ENCODE measurements around the gene SPTBN1.

The SPTBN1 gene

DNA sequence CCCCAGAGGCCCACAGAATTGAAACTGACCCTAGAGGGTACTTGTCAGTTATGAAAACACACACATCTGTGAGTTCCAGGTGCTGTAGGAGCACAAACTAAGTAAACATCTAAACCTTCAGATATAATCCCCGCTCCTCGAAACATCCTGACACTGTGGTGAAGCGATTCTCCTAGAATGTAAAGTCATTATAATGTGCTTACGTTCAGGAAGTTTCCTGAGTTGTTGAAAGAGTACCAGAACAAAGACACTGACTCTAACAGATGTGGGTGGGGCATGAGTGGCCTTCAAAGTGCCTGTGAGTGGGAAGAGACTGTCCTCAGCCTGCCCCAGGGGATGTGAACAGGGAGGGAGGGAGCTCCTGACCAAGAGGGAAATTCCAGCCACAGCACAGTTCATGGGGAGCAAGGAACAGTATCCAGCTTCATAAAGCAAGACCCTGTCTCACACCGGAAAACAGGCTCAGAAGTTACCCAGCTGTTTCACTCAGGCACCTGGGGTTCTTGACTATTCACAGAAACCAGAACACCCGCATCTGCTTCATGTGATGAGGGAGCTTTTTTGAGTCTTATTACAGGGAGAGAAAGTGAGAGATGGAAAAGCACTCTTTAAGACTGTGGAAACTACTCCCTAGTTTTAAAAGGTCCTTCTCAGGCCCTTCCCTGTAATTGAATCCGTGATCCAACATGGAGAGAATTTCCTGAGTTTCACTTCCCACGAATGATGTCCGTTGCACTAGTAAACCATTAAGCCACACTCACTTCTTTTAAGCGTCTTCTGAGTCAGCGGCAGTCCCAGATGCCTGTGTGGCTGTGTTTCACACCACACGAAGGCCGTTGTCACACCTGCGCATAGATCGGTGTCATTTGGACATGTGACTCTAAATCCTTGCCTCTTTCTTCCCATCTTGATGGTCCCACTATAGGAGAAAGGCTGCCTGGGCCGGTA lies 178.7 kb downstream of the SPTBN1 start:
- H3K4me3 Mint-ChIP-seq = peak overlapping the region; percentile 54 to 58
- DNase-seq = peak; percentile 60

DNA sequence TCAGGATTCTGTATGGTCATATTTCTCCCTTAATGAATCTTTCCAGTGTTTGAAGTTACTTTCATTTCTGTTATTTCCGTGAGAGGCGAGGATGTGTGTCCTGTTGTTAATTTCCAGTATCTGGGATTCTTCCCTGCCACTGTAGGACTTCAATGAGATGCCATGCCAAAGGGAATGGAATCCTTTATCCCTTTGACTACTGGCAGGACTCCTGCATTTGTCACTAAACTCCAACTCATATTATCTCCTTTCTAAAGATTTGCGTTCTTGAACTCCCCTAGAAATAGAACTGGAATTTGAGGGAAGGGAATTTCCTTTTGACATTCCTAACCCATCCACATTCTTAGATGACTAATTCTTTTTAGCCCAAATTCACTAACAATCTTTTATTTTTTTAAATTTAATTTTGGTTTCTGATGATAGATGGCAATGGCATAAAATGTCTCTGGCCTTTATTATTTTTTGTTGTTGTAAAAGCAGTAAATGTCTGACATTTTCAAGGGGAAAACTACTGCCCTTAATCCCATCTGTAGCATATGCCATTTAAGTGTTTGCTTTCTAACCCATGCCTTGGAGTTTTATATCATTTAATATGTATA lies 179.5 kb downstream of the SPTBN1 start:
- Mint-ChIP-seq H3K36me3 (peaks cover 21 to 61% of the 10 kb centered on the region in 2 donors), H3K27ac (peak overlapping the region; percentile 88), H3K27me3 (no peaks in the 10 kb centered on the region), H3K9me3 (no peaks in the 10 kb centered on the region), H3K4me3 (peak overlapping the region in 1 of 2 donors; percentile 54), H3K4me1 (peaks cover 31 to 52% of the 10 kb centered on the region in 2 donors)
- DNase-seq (no peak), ATAC-seq (replicated peaks) (no peak)

More for the DNA sequence above, 178.7 kb downstream of the SPTBN1 start:
- Mint-ChIP-seq H3K4me1 (peaks cover 30 to 52% of the 10 kb centered on the region in 2 donors), H3K36me3 (peaks cover 26 to 68% of the 10 kb centered on the region in 2 donors), H3K27ac (peak overlapping the region; percentile 88), H3K27me3 (no peaks in the 10 kb centered on the region), H3K9me3 (no peaks in the 10 kb centered on the region)
- ATAC-seq (replicated peaks) = peak; percentile 80 to 85

DNA sequence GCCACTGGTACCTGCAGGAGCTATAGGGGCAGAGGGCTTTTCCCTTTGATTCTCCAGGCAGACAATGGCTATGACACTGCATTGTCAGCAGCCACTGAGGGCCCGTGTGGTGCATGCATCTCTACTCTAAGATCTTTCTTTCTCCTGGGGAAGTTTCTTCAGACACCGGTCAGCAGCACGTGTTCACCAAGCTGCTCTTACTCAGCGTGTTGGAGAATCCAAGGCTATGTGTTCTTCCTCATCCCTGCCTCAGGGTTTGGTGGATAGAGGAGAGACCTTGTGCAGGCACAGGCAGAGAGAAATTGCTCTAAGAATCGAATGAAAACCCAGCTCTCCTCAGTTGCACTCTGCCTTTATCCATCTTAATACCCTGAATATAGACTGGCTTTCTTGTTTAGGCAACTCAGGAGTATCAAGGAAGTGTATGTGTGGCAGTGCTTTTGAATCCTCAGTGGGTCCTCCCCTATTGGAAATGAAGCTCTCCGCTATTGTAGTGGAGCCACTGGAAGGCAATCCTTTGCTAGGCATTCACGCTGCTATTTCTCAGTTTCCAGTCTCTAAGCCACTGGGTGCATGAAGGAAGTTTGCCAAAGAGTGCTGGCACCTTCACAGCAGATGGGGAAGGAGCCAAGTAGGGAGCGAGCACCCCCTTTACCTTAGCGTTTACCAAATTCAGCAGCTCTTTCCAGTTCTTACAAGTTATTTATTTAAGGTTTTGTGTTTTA lies 180.4 kb downstream of the SPTBN1 start:
- Mint-ChIP-seq H3K27ac (peak overlapping the region; percentile 88), H3K4me3 (no peak overlapping the region), H3K4me1 (peaks cover 31 to 48% of the 10 kb centered on the region in 2 donors), H3K36me3 (peaks cover 18 to 59% of the 10 kb centered on the region in 2 donors), H3K27me3 (no peaks in the 10 kb centered on the region), H3K9me3 (no peaks in the 10 kb centered on the region)
- no peak for ATAC-seq (replicated peaks)
- DNase-seq = no peak

DNA sequence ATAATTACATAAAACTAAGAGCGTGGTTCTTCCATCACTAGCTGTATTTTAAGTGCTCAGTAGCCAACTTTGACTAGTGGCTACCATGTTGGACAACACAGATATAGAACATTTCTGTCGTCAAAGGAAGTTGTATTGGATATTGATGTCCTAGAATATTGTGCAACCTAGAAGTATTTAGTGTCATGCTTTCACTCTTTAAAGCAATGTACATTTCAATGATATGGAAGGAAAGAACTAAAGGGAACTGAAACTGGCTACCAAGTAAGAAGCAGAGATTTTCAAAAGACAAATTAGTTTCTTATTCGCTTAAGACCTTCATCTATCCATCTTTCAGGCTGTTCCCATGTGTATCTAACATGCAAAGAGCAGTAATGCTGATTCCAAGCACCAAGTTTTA lies 182.0 kb downstream of the SPTBN1 start:
- no peaks in the 10 kb centered on the region for H3K9me3 Mint-ChIP-seq
- no peak overlapping the region for H3K27ac Mint-ChIP-seq
- peak; percentile 26 to 27 for ATAC-seq (replicated peaks)
- peaks cover 23 to 37% of the 10 kb centered on the region in 2 donors for H3K4me1 Mint-ChIP-seq
- no peak for DNase-seq
- no peak overlapping the region for H3K4me3 Mint-ChIP-seq
- no peaks in the 10 kb centered on the region for H3K27me3 Mint-ChIP-seq
- H3K36me3 Mint-ChIP-seq = peaks cover 15 to 57% of the 10 kb centered on the region in 2 donors

DNA sequence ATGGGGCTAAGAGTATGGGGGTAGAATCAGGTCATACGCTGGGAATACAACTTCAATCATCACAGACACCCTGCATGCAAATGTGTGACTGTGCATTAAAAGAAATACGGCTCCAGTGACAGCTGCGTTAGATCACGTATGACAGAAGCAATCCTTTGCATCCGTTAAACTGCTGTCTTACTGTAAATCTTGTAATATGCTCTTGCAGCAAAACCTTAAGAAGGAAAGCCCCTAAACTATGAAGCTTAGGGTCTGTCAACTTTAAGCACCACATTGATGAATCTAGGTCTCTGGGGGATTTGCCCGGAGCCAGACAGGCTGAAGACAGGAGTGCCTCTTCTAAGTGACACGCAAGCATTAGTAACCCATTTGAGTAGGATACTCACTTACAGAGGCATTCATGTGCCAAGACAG lies 182.7 kb downstream of the SPTBN1 start:
- no peak for DNase-seq
- peaks cover 23 to 31% of the 10 kb centered on the region in 2 donors for H3K4me1 Mint-ChIP-seq

DNA sequence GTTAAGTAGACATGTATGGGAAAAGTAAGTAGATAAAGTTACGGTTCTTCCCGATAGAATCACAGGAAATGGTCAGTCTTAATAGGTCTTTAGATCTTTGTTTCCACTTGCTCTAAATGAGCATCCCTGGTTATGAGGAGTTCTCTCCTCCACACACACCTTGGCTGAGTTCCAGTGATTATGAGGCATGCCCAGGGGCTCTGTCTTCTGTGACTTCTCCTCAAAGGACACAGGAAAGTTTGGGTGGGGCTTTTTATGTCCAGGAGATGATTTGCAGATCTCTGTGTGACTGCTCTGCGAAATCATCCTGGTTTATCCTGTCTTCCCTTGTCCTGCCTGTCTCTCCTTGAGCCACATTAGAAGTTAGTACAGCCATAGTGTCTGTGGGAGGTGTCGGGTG lies 183.5 kb downstream of the SPTBN1 start:
- Mint-ChIP-seq H3K27ac (no peak overlapping the region), H3K4me1 (peaks cover 18 to 23% of the 10 kb centered on the region in 2 donors), H3K36me3 (peaks cover 17 to 51% of the 10 kb centered on the region in 2 donors), H3K27me3 (no peaks in the 10 kb centered on the region), H3K4me3 (no peak overlapping the region), H3K9me3 (no peaks in the 10 kb centered on the region)
- ATAC-seq (replicated peaks) (no peak), DNase-seq (no peak)

More for the DNA sequence above, 182.7 kb downstream of the SPTBN1 start:
- ATAC-seq (replicated peaks) = no peak
- H3K27me3 Mint-ChIP-seq = no peaks in the 10 kb centered on the region
- H3K9me3 Mint-ChIP-seq = no peaks in the 10 kb centered on the region
- peaks cover 17 to 53% of the 10 kb centered on the region in 2 donors for H3K36me3 Mint-ChIP-seq
- H3K27ac Mint-ChIP-seq = no peak overlapping the region
- H3K4me3 Mint-ChIP-seq = no peak overlapping the region

DNA sequence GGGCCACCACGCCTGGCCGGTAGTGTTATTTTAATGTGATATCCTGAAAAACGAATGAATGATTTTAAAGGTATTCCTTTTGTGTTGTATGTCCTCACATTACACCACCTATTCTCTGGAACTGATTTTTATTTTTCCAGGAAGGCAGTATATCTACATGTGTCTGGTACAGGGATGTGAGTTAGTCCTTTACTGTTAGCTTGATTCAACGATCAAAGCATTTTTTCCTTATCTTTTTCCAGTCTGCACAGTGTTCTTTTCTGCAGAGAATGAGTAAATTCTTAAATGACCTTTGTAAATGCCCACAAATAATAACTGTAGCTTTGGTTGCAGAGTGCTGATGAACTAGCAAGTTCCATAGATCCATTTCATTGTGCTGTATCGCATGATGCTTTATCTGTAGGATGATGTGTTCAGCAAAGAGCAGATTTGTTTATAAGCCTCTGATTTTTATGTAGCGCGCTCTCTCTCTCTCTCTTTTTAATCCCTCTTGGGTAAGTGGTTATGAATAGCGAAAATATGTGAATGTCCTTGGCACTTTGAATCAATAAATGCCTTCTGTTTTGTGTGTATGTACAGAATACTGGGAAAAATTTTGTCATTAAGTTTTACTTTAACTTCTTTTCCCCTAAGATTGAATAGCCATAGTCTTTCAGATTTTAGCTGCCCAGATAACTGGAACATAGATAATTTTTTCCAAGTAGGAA lies 184.9 kb downstream of the SPTBN1 start:
- H3K9me3 Mint-ChIP-seq = no peaks in the 10 kb centered on the region
- no peaks in the 10 kb centered on the region for H3K27me3 Mint-ChIP-seq
- H3K4me3 Mint-ChIP-seq = no peak overlapping the region
- no peak for DNase-seq
- no peak overlapping the region for H3K27ac Mint-ChIP-seq
- no peak for ATAC-seq (replicated peaks)
- H3K36me3 Mint-ChIP-seq = peaks cover 26 to 55% of the 10 kb centered on the region in 2 donors
- peaks cover 8 to 12% of the 10 kb centered on the region in 2 donors for H3K4me1 Mint-ChIP-seq

DNA sequence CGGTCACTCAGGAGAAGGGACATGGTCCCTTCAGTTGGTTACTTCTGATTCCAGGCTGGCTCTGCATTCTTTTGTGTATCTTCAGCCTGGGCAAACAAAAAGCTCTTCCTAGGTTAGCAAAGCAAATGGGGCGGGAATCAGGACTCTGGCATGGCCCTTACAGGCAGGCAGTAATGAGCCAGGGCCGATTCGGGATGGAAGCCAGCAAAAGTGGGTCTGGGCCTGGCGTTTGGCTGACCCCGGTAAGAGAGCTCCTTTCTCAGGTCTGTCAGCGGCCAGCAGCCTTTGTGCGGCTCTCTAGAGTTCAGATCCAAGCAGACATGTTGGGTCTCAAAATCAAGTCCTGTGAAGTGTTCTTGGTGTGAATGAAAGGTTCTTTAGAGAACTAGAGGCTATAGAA lies 185.9 kb downstream of the SPTBN1 start:
- DNase-seq (no peak), ATAC-seq (replicated peaks) (no peak)
- no peaks in the 10 kb centered on the region for H3K27me3 Mint-ChIP-seq
- H3K4me1 Mint-ChIP-seq = peaks cover 6% of the 10 kb centered on the region in 2 donors
- H3K9me3 Mint-ChIP-seq = no peaks in the 10 kb centered on the region
- peaks cover 33 to 56% of the 10 kb centered on the region in 2 donors for H3K36me3 Mint-ChIP-seq
- H3K27ac Mint-ChIP-seq = peak overlapping the region; percentile 9
- H3K4me3 Mint-ChIP-seq = no peak overlapping the region

DNA sequence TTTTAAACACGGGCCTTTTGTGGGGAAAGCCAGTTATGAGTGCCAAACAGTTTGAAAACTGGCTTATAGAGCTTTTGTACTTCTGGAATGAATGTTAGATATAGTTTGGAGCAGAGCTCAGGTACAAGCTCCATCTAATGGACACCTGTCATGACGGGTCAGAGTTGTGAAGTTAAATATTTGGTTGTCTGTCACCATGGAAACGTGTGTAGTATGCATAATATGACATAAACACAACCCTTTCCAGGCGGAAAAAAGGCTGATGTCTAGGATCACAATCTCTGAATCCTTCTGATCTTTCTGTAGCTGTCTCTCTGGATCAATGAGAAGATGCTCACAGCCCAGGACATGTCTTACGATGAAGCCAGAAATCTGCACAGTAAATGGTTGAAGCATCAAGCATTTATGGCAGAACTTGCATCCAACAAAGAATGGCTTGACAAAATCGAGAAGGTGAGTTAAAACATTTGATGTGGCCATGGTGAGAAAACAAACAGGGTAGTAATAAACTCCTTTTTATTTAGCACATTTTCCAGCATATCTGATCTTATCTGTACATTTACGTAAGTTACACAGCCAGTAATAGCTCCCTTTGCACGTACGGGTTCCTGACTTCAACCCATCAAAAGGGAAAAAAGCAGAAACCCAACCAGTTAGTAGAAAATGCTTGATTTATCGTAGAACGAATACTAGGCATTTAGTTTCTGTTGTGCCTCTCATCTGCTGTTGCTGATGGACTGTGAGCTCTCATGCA lies 186.7 kb downstream of the SPTBN1 start:
- H3K27me3 Mint-ChIP-seq = no peaks in the 10 kb centered on the region
- DNase-seq (no peak), ATAC-seq (replicated peaks) (no peak)
- no peak overlapping the region for H3K27ac Mint-ChIP-seq
- no peaks in the 10 kb centered on the region for H3K9me3 Mint-ChIP-seq
- no peak overlapping the region for H3K4me3 Mint-ChIP-seq
- H3K4me1 Mint-ChIP-seq = peaks cover 6% of the 10 kb centered on the region in 2 donors
- peaks cover 42 to 60% of the 10 kb centered on the region in 2 donors for H3K36me3 Mint-ChIP-seq

DNA sequence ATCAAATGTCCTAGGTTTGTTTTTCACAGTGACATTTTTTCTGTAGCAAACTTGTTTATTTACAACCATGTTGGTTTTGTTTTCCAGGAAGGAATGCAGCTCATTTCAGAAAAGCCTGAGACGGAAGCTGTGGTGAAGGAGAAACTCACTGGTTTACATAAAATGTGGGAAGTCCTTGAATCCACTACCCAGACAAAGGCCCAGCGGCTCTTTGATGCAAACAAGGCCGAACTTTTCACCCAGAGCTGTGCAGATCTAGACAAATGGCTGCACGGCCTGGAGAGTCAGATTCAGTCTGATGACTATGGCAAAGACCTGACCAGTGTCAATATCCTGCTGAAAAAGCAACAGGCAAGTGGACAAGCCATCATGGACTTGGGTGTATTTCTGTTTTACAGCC lies 188.1 kb downstream of the SPTBN1 start:
- peaks cover 0 to 2% of the 10 kb centered on the region in 2 donors for H3K4me1 Mint-ChIP-seq
- ATAC-seq (replicated peaks) (no peak), DNase-seq (no peak)
- H3K27ac Mint-ChIP-seq = no peak overlapping the region
- no peaks in the 10 kb centered on the region for H3K9me3 Mint-ChIP-seq
- H3K27me3 Mint-ChIP-seq = no peaks in the 10 kb centered on the region
- H3K36me3 Mint-ChIP-seq = peaks cover 48 to 60% of the 10 kb centered on the region in 2 donors
- no peak overlapping the region for H3K4me3 Mint-ChIP-seq

DNA sequence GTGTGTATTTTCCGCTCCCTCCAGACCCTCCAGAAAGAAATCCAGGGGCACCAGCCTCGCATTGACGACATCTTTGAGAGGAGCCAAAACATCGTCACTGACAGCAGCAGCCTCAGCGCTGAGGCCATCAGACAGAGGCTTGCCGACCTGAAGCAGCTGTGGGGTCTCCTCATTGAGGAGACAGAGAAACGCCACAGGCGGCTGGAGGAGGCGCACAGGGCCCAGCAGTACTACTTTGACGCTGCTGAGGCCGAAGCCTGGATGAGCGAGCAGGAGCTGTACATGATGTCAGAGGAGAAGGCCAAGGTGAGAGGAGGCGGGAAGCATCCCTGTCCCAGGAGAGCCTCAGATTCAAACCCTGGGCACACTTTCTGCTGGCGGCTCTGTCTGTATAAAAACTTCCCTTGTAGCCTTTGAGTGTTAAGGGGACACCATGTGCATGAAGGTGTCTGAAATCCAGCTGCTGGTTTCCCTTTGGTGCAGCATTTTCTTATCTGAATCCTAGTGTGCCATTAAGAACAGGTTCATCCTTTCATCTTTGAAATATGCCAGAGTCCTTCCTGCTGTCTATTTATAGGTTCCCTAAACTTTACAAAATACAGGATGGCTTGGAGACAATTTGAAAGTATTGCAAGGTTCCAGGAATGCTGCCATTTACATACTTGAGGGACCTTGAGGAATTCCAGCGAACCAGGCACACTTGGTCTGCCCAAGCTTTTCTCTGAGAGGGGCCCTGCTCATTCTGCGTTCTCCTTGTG lies 190.2 kb downstream of the SPTBN1 start:
- ATAC-seq (replicated peaks) = no peak
- H3K4me3 Mint-ChIP-seq = no peak overlapping the region
- H3K27me3 Mint-ChIP-seq = no peaks in the 10 kb centered on the region
- DNase-seq = no peak
- no peaks in the 10 kb centered on the region for H3K9me3 Mint-ChIP-seq
- H3K4me1 Mint-ChIP-seq = no peaks in the 10 kb centered on the region
- peaks cover 49 to 58% of the 10 kb centered on the region in 2 donors for H3K36me3 Mint-ChIP-seq
- H3K27ac Mint-ChIP-seq = no peak overlapping the region

DNA sequence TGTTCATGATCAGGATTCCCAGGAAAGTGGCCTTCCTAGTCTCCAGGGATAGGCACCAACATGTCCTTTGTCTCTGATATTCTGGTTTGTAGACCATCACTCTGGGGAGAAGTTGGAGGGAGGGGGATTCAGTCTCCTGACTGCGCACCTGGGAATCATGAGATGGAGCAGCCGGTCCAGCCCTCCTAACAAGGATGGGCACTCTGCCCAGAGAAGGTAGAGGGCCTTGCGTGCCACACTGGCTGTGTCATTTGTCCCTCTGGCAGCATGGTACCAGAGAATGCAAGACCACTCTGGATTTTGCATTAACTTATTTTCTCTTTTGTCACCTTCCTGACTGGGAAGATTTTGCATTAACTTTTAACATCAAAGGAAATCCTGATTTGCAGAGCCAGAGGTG lies 192.1 kb downstream of the SPTBN1 start:
- H3K27ac Mint-ChIP-seq = peak overlapping the region; percentile 51
- no peaks in the 10 kb centered on the region for H3K4me1 Mint-ChIP-seq
- H3K27me3 Mint-ChIP-seq = no peaks in the 10 kb centered on the region
- peaks cover 48 to 58% of the 10 kb centered on the region in 2 donors for H3K36me3 Mint-ChIP-seq
- H3K9me3 Mint-ChIP-seq = no peaks in the 10 kb centered on the region
- DNase-seq (no peak), ATAC-seq (replicated peaks) (no peak)
- H3K4me3 Mint-ChIP-seq = no peak overlapping the region

DNA sequence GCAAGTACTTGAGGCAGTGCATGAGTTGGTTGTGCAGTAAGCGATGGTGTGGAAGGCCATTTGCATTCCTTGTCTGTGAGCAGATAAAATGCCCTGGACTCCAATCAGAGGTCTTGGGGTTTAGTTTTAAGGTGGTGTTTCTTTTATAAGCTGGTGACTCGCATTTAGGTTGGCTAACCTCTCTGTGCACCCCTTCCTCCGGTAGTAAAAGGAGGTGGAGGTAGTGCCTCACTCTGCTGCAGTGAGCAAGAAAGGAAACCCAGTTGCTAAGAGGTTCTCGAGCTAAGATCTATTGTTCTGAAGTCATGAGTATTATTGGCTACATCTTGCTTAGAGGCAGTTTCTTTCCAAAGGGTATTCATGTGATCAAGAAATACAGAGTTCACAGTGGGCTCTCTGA lies 193.1 kb downstream of the SPTBN1 start:
- ATAC-seq (replicated peaks) (no peak), DNase-seq (no peak)
- Mint-ChIP-seq H3K4me3 (no peak overlapping the region), H3K9me3 (no peaks in the 10 kb centered on the region), H3K27ac (no peak overlapping the region), H3K36me3 (peaks cover 49 to 63% of the 10 kb centered on the region in 2 donors), H3K4me1 (no peaks in the 10 kb centered on the region), H3K27me3 (no peaks in the 10 kb centered on the region)

Data from stimulated activated naive B cell treated with anti-CD40 and anti-IgM and Interleukin-4, amounts not matched to agents 10 μg/mL and 1 μg/mL and 100 μg/mL, for 72 hours (primary cell).